GM19099 (cell line): ENCODE results near the gene GALT.

Experiments used
- POLR2A ChIP-seq: IDR thresholded peaks from 3 replicates; pipeline ENCODE4 v1.6.1; 2011; ENCODE audit warnings: low read depth; ENCODE audit not compliant: insufficient read length; ENCODE audit errors: extremely low read depth

The GALT gene

DNA sequence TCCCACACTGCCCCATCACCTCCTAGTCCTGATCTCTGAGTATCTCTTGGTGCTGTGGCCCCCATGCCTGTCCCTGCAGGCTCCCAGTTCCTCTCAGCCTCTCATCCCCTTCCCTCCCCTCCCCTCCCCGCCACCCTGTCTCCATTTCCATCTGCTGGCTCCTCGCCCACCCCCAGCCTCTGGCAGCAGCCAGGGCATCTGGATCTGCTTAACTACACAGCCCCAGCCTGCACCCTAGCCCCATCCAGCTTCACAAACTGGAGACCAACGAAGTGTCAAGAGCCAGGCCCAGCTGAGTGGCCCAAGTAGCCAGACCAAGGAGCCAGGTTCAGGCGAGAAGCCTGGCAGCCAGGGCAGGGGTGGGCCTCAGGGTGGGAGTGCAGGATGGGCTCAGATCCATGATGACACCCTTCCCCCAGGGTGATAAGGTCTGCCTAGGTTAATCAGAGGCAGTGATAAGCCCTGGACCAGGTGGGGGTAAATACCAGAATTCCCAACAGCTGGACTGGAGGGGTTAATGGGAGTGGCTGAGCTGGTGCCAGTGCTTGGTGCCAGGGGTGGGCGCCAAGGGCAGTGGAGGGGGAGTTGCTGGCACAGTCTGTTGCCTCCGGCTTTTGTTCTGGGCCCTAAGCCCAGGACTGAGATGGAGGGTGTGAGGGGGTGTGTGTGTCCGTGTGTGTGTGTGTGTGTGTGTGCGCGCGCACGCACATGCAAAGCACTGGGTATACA is 8.0 kb downstream of the GALT start:
- no peak for TF ChIP-seq POLR2A

- no peak for TF ChIP-seq POLR2A
These were observed 8.9 kb downstream of the GALT start for GRCh38 chr9:34655394-34655793.

GRCh38 chr9:34656992-34657391 is 10.5 kb downstream of the GALT start:
- TF ChIP-seq POLR2A, result no peak

DNA sequence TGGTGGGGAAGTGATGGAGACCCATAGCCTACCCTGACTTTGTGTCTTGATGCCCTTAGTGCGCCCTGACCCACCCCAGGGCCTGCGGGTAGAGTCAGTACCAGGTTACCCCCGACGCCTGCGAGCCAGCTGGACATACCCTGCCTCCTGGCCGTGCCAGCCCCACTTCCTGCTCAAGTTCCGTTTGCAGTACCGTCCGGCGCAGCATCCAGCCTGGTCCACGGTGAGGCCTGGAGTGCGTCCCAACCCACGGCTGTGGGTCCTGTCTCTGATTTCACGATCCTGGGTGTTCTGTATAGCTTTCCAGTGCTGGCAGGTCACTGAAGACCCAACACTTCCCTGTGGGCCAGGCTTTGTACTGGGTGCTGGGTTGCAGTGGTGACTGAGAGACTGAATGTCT is 12.0 kb downstream of the GALT start:
- no peak for TF ChIP-seq POLR2A

- no peak for TF ChIP-seq POLR2A
These were observed 13.2 kb downstream of the GALT start for GRCh38 chr9:34659592-34660253.

- TF ChIP-seq POLR2A, result no peak
These were observed 16.2 kb downstream of the GALT start, which contains the start of gene CCL27 for GRCh38 chr9:34662526-34663302. TSS of gene CCL27 (minus strand) at chr9:34662657. CDS start at chr9:34662633, 24 bp downstream.

DNA sequence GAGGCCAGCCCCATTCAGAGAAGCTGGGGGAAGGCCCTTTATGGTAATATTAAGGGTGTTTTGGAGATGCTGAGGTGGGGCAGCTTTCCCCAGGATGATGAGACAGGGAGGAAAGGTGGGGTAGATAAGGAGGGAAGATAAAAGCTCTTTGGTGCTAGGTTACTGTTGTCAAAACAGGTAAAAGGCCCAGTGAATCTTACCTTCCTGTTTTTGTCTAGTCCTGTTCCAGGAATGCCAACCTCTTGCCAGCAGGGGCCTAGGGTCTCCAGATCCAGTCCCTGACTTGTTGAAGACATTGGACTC is 16.8 kb downstream of the GALT start:
- TF ChIP-seq POLR2A, result no peak

DNA sequence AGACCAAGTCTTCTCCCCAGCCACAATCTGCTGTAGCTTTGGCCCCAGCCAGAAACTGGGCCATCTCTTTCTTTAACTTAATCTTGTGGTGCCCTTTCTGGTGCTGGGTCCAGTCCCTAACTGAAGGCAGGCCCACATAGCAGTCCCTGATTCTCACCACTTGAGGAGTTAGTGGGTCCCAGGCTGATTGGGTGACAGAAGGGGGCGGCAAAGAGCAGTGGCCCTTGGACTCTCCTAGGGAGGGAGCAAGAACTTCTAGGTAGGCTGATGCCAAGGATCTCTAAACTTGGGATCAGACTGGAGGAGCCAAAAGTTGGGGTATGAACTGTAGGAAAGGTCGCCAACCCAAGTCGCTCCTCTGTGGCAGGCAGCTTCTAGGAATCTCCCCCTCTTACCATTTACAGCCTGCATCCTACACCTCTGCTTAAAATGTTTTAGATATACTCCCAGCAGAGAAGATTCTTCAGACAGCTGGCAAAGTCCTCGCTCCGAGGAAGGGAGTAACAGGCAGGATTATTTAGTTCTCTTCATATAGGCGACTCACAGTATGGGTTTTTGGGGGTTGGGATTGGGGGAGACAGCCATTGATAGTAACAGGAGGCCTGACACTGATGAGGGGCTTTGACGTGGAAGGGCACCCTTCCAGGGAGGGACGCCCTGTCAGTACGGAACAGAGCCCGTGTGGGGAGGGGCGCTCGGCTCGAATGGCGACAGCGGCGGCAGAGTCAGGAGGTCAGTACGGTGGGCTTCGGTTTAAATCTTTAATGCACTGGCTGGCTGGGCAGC is 18.0 kb downstream of the GALT start:
- peak; percentile 16 for TF ChIP-seq POLR2A

DNA sequence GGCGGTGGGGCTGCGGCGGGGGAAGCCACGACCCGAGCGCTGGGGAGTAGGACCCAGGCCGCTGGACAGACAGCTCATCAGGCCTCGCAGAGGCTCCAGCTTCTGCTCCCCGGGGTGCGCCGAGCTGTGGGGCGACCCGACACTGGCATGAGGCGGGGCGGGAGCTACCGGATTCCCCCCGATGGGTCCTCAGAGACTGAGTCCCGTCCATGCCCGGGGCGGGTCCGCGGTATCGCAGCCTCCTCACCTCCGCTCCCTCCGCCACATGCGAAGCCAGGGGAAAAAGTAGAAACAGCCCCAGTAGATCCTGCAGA is 18.5 kb downstream of the GALT start:
- TF ChIP-seq POLR2A, result no peak

GRCh38 chr9:34665381-34666250 is 19.1 kb downstream of the GALT start:
- TF ChIP-seq POLR2A, result no peak

GRCh38 chr9:34669809-34670562 is 23.5 kb downstream of the GALT start:
- TF ChIP-seq POLR2A, result no peak

- TF ChIP-seq POLR2A, result no peak
These were observed 24.8 kb downstream of the GALT start for GRCh38 chr9:34671307-34671706.

DNA sequence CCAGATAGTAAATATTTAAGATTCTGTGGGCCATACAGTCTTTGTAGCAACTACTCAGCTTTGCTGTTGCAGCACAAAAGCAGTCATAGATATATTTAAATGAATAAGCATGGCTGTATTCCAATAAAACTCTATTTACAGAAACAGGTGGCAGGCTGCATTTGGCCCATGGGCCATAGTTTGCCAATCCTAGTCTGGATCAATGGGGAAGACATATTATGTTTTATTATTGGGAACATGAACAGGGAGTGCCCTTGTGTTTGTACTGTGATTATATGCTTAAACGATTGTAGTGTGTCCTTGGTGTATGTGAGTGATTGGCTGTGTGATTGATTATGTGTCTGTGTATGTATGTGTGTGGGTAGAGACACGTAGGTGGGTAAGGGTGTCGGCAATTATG is 28.0 kb downstream of the GALT start:
- no peak for TF ChIP-seq POLR2A

DNA sequence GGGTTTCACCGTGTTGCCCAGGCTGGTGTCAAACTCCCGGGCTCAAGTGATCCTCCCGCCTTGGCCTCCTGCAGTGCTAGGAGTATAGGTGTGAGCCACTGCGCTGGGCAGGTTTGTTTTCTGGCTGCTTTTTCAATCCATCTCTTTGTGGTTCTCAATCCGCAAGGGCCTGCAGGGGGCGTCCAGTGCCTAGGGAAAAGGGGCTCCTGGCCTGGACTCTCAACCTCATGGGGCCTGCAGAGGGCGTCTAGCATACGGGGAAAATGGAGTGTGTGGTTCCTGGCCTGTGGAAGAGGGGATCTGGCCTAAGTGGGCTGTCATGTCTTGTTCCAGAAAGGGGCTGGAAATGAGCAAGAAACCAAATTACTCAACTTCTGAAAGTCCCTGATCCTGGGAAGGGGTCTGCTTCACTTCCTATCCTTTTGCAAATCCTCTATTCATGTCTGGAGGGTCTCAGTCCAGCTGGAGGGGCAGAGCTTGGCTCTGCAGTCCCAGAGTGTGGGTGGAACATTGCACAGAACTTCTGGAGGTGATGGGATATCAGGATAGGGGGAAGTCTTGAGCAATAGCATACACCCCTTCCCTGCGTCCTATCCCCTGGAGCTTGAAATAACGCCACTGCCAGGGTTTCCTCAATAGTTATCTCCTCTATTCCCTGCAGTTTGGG is 28.7 kb downstream of the GALT start:
- no peak for TF ChIP-seq POLR2A

- TF ChIP-seq POLR2A, result no peak
These were observed 29.4 kb downstream of the GALT start for GRCh38 chr9:34675869-34676268.
